Omental fat pad (tissue), 4 donors: Measurements from ENCODE around the gene TRAPPC2. TPM values are rescaled to one million over a fixed set of nuclear protein-coding genes. Genes with fewer than 3 reads are reported as not detected.
A peak's percentile ranks its signal among the peaks of the same experiment; 100 is the strongest.

Source experiments
- ATAC-seq: fragments of 150-250 bp; one replicate; pipeline ENCODE4 v1.9.1; 2016; ENCODE audit warnings: mild to moderate bottlenecking, moderate library complexity; ENCODE audit not compliant: low FRiP score
- DNase-seq: peaks from one replicate; pipeline ENCODE4 v3.0.0-alpha.2; 2019; ENCODE audit warnings: low spot score
- CTCF ChIP-seq, 3 donors: fragments of 450-650 bp; IDR thresholded peaks; one replicate each; pipeline ENCODE4 v1.5.1; 2016 to 2017; ENCODE audit warnings: antibody characterized with exemption in 3 of 3, mild to moderate bottlenecking in 3 of 3, moderate library complexity in 2 of 3
- total RNA-seq, 4 donors: library from RNA; depleted of rRNA; stranded (reverse); fragments of >200 nt; gene quantifications; one replicate each; pipeline ENCODE4 v1.1.0, GENCODE V29; 2016

Gene TRAPPC2
- 10 to 100 TPM in 1 of 4 donors, 1 to 10 TPM in 3; 6.6 to 13.1 (median 8.7) TPM for total RNA-seq

GRCh38 chrX:13734278-13735172, at the start of gene TRAPPC2, which contains the start of gene OFD1:
Gene TRAPPC2 (minus strand): TSS chrX:13734620. CDS start chrX:13719963, 14,657 bp downstream.
Gene OFD1 (plus strand): TSS chrX:13734748. CDS start chrX:13735072, 324 bp downstream.
- ATAC-seq: peak; percentile 99
- no peak for TF ChIP-seq CTCF (IDR thresholded peaks at IDR 0.05)
- peak; percentile 85 for DNase-seq

GRCh38 chrX:13780868-13781427, 46.5 kb upstream of the TRAPPC2 start:
- no peak for TF ChIP-seq CTCF (IDR thresholded peaks at IDR 0.05)
- ATAC-seq (no peak), DNase-seq (no peak)

GRCh38 chrX:13778916-13779315, 44.5 kb upstream of the TRAPPC2 start:
- no peak for ATAC-seq
- DNase-seq: no peak
- no peak for TF ChIP-seq CTCF (IDR thresholded peaks at IDR 0.05)

- no peak for TF ChIP-seq CTCF (IDR thresholded peaks at IDR 0.05)
- DNase-seq (no peak), ATAC-seq (no peak)
Observed at GRCh38 chrX:13776387-13776786, 42.0 kb upstream of the TRAPPC2 start.

GRCh38 chrX:13775837-13776236, 41.4 kb upstream of the TRAPPC2 start:
- DNase-seq: no peak
- no peak for ATAC-seq
- no peak for TF ChIP-seq CTCF (IDR thresholded peaks at IDR 0.05)

DNA sequence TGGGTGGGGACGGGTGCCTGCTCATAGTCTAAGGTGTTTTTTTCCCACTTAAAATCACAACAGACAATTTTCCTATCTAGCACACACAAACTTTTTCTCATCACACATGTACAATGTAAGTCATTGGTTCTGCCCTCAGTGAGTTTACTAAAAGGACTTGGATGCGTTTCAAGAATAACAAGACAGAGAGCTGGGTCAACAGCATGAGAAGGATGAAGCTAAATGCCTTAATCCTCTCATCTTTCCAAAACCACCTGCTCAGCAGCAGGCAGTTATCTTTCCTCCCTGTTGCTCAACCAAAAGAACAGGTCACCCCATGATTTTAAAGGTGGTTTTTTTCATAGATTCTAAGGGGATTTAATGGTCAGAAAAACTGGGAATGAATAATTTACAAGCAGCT, 40.3 kb upstream of the TRAPPC2 start:
- DNase-seq (no peak), ATAC-seq (no peak)
- no peak for TF ChIP-seq CTCF (IDR thresholded peaks at IDR 0.05)
